ENCODE data around the gene TREX2. TPM values are rescaled to one million over a fixed set of nuclear protein-coding genes. Genes with fewer than 3 reads are reported as not detected.

Gene TREX2
- total RNA-seq, 1 donor = 3.3 TPM

DNA sequence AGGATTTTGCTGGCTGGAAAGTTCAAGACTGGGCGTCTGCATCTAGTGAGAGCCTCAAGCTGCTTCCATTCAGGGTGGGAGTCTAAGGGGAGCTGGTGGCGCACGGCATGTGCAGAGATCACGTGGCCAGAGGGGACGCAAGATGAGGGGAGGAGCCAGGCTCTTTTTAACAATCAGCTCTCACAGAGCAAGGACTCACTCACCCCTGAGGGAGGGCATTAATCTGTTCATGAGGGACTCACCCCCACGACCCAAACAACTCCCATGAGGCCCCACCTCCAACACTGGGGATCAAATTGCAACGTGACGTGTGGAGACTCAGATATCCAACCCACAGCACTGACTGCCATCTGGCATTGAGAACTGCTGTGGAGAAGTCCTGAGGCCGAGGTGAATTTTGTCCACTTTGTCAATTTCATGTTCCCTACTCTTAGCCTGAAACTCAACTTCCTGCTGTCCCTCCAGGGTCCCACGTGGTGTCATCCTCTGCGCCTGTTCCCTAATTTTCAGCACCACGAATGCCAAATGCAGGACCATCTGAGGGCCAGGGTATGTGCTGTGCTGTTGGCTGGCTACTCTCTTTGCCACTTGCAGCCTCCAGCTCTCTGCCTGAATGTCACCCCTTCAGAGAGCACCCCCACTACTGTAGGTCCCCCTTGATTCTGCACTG is 28.9 kb downstream of the TREX2 start:
- no peak overlapping the region for H3K4me3 ChIP-seq (ENCODE audit: insufficient read depth, low read length)
- no peaks in the 10 kb centered on the region for H3K79me2 ChIP-seq (ENCODE audit: insufficient read depth, low read length)
- no peaks in the 10 kb centered on the region for H3K4me1 ChIP-seq (ENCODE audit: insufficient read depth, low read length)
- no peak overlapping the region for H3K4me2 ChIP-seq (ENCODE audit: insufficient read depth, low read length)
- H3K36me3 ChIP-seq (ENCODE audit: insufficient read depth, low read length) = no peaks in the 10 kb centered on the region
- DNase-seq (ENCODE audit: insufficient read length, low spot score, missing footprints) = peak; percentile 75
- H3K27ac ChIP-seq (ENCODE audit: low read depth, low read length) = no peak overlapping the region
- no peak overlapping the region for H2AFZ ChIP-seq (ENCODE audit: low read length)
- H4K20me1 ChIP-seq (ENCODE audit: insufficient read depth, low read length) = no peaks in the 10 kb centered on the region
- H3K27me3 ChIP-seq (ENCODE audit: insufficient read depth, low read length) = peaks cover 31% of the 10 kb centered on the region
- H3K9me3 ChIP-seq (ENCODE audit: low read depth, low read length) = no peaks in the 10 kb centered on the region
- TF ChIP-seq, protein P1, sequence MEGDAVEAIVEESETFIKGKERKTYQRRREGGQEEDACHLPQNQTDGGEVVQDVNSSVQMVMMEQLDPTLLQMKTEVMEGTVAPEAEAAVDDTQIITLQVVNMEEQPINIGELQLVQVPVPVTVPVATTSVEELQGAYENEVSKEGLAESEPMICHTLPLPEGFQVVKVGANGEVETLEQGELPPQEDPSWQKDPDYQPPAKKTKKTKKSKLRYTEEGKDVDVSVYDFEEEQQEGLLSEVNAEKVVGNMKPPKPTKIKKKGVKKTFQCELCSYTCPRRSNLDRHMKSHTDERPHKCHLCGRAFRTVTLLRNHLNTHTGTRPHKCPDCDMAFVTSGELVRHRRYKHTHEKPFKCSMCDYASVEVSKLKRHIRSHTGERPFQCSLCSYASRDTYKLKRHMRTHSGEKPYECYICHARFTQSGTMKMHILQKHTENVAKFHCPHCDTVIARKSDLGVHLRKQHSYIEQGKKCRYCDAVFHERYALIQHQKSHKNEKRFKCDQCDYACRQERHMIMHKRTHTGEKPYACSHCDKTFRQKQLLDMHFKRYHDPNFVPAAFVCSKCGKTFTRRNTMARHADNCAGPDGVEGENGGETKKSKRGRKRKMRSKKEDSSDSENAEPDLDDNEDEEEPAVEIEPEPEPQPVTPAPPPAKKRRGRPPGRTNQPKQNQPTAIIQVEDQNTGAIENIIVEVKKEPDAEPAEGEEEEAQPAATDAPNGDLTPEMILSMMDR (IDR thresholded peaks at IDR 0.05; ENCODE audit: extremely low read depth, low read depth, low read length) = no peak

DNA sequence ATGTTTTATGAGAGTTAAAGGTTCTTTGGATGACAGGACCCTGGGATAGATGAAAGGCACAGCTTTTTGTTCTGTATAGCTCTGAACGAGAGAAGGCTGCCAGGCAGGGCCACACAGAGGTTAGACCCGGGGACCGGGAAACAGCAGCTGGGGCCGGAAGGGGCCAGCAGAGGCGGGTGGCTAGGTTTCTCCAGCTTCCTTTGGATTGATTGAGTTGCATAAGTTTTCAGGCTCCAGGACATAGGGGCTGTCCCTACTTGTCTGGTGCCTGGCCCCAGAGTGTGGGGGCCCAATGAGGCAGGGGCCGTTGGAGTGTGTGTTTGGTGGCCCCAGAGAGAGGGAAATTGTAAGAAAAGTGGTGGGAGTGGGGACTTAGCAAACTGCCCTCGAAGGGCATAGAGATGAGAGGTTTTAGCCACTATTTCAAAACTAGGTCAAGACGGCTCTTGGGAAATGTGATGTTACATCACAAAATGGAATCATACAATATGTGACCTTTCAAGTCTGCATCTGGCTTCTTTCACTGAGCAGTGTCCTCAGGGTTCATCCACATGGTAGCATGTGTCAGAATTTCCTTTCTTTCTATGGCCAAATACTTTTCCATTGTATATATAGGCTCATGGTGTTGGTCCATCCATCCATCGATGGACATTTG is 30.9 kb downstream of the TREX2 start:
- Histone ChIP-seq H3K36me3 (ENCODE audit: insufficient read depth, low read length) (no peaks in the 10 kb centered on the region), H3K9me3 (ENCODE audit: low read depth, low read length) (no peaks in the 10 kb centered on the region), H2AFZ (ENCODE audit: low read length) (no peak overlapping the region), H3K27ac (ENCODE audit: low read depth, low read length) (no peak overlapping the region), H3K4me2 (ENCODE audit: insufficient read depth, low read length) (no peak overlapping the region), H4K20me1 (ENCODE audit: insufficient read depth, low read length) (no peaks in the 10 kb centered on the region), H3K4me1 (ENCODE audit: insufficient read depth, low read length) (no peaks in the 10 kb centered on the region), H3K4me3 (ENCODE audit: insufficient read depth, low read length) (no peak overlapping the region), H3K79me2 (ENCODE audit: insufficient read depth, low read length) (no peaks in the 10 kb centered on the region), H3K27me3 (ENCODE audit: insufficient read depth, low read length) (peaks cover 45% of the 10 kb centered on the region)
- TF ChIP-seq, protein P1 (IDR thresholded peaks at IDR 0.05; ENCODE audit: extremely low read depth, low read depth, low read length) = no peak
- DNase-seq (ENCODE audit: insufficient read length, low spot score, missing footprints) = peak; percentile 52

DNA sequence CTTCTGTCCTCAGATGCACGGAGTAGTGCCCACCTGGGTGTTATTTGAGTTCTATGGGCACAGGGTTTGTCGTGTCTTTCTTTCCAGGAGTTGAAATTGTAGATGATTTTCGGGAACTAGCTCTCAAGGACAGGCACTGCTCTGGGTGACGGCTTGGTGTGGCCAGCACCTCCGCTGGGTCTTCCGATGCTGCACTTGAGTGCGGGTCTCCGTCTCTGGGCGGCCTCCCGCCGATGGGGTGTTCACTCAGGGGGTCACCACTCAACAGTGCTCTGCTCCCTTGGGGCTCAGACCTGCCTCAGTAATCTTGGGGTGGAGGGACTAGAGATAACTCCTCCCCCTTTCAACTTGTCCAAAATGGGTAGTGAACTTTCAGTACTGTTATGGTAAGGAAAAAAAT is 32.1 kb downstream of the TREX2 start:
- no peak overlapping the region for H3K27ac ChIP-seq (ENCODE audit: low read depth, low read length)
- H3K4me3 ChIP-seq (ENCODE audit: insufficient read depth, low read length) = no peak overlapping the region
- H3K9me3 ChIP-seq (ENCODE audit: low read depth, low read length) = no peaks in the 10 kb centered on the region
- TF ChIP-seq, protein P1 (IDR thresholded peaks at IDR 0.05; ENCODE audit: extremely low read depth, low read depth, low read length) = no peak
- no peaks in the 10 kb centered on the region for H4K20me1 ChIP-seq (ENCODE audit: insufficient read depth, low read length)
- peaks cover 45% of the 10 kb centered on the region for H3K27me3 ChIP-seq (ENCODE audit: insufficient read depth, low read length)
- H2AFZ ChIP-seq (ENCODE audit: low read length) = no peak overlapping the region
- no peak overlapping the region for H3K4me2 ChIP-seq (ENCODE audit: insufficient read depth, low read length)
- no peaks in the 10 kb centered on the region for H3K36me3 ChIP-seq (ENCODE audit: insufficient read depth, low read length)
- H3K79me2 ChIP-seq (ENCODE audit: insufficient read depth, low read length) = no peaks in the 10 kb centered on the region
- H3K4me1 ChIP-seq (ENCODE audit: insufficient read depth, low read length) = no peaks in the 10 kb centered on the region
- DNase-seq (ENCODE audit: insufficient read length, low spot score, missing footprints) = peak; percentile 31
